GM12878 (cell line): ENCODE results near the gene PPP1R7. TPM values are rescaled to one million over a fixed set of nuclear protein-coding genes. Genes with fewer than 3 reads are reported as not detected.

ENCODE experiments used
- ATAC-seq: fragments of 200-7000 bp; cut with Tn5 transposase; 3 replicates; pipeline ENCODE4 v1.9.1; 2020; ENCODE audit warnings: mild to moderate bottlenecking, moderate library complexity
- BruUV-seq: library from RNA; stranded (reverse); fragments of 400-500 nt; replicated peaks from 2 replicates; lab custom pipeline; 2021; lab: Mats Ljungman, UMichigan
- CTCF ChIA-PET: fragments of 300-600 bp; sonication (Branson Sonifier 250); formaldehyde crosslinking; extraction: SDS; loops from one replicate; lab custom pipeline; 2021; ENCODE audit warnings: inconsistent platforms; lab: Yijun Ruan, JAX
- POLR2A ChIA-PET: fragments of 350-600 bp; formaldehyde crosslinking; extraction: SDS; loops from one replicate; lab custom pipeline; 2021; ENCODE audit warnings: inconsistent platforms; lab: Charles Lee
- RAD21 ChIA-PET: fragments of 300-600 bp; sonication (Branson Sonifier 250); formaldehyde crosslinking; loops from one replicate; lab custom pipeline; 2023; ENCODE audit warnings: antibody characterized with exemption; ENCODE audit not compliant: unreplicated experiment; lab: Charles Lee
- SMC1A ChIA-PET: fragments of 300-600 bp; sonication (Branson Sonifier 250); formaldehyde crosslinking; loops from one replicate; lab custom pipeline; 2023; ENCODE audit not compliant: unreplicated experiment, uncharacterized antibody; lab: Charles Lee
- DNase-seq: peaks from one replicate; pipeline ENCODE4 v3.0.0-alpha.2; 2011; ENCODE audit warnings: low read depth, low spot score
- FAIRE-seq: peaks from 3 replicates; lab custom pipeline; 2011; peaks lifted over from hg19 to GRCh38; lab: Jason Lieb, UNC
- H2AFZ ChIP-seq: 2 replicates; pipeline ENCODE4 v1.6.0; 2011; ENCODE audit warnings: low read depth, low read length, control low read depth; ENCODE audit not compliant: control insufficient read depth
- H3K27ac ChIP-seq: 2 replicates; pipeline ENCODE4 v1.5.1; 2011; ENCODE audit warnings: control low read depth; ENCODE audit not compliant: control insufficient read depth, insufficient read depth
- H3K27me3 ChIP-seq, 2 experiments: replicated peaks in 1 of 2; 2 replicates each; pipeline versions ENCODE4 v1.6.0 to v1.6.1; 2011; ENCODE audit warnings: low read length in 1 of 2; ENCODE audit not compliant: control insufficient read depth in 2 of 2, insufficient read depth in 2 of 2
- H3K36me3 ChIP-seq, 2 experiments: 2 replicates each; pipeline ENCODE4 v1.5.1; 2011; ENCODE audit warnings: low read length in 1 of 2; ENCODE audit not compliant: control insufficient read depth in 2 of 2, insufficient read depth in 2 of 2
- H3K4me1 ChIP-seq: 2 replicates; pipeline ENCODE4 v1.6.1; 2011; ENCODE audit warnings: mild to moderate bottlenecking, low read length, moderate library complexity, mixed read lengths; ENCODE audit not compliant: control insufficient read depth, insufficient read depth
- H3K4me2 ChIP-seq: 2 replicates; pipeline ENCODE4 v1.6.0; 2011; ENCODE audit warnings: control low read depth; ENCODE audit not compliant: control insufficient read depth, insufficient read depth
- H3K4me3 ChIP-seq: fragments of 200-600 bp; sonication (generic); 2 replicates; pipeline ENCODE4 v1.5.1; 2016
- H3K79me2 ChIP-seq: 2 replicates; pipeline ENCODE4 v1.6.0; 2011; ENCODE audit warnings: low read length; ENCODE audit not compliant: control insufficient read depth, insufficient read depth
- H3K9ac ChIP-seq: 2 replicates; pipeline ENCODE4 v1.8.0; 2011; ENCODE audit warnings: low read length, control low read depth, mixed read lengths; ENCODE audit not compliant: control insufficient read depth, insufficient read depth
- H3K9me3 ChIP-seq: replicated peaks from 3 replicates; pipeline ENCODE4 v1.5.1; 2011; ENCODE audit warnings: mild to moderate bottlenecking, low read length; ENCODE audit not compliant: control insufficient read depth, insufficient read depth
- H4K20me1 ChIP-seq: 2 replicates; pipeline ENCODE4 v1.6.0; 2011; ENCODE audit not compliant: control insufficient read depth, insufficient read depth
- KDM1A ChIP-seq: fragments of 200-600 bp; sonication (generic); IDR thresholded peaks from 2 replicates; pipeline ENCODE4 v1.6.1; 2016; ENCODE audit warnings: borderline replicate concordance
- NFYB ChIP-seq: IDR thresholded peaks from 2 replicates; pipeline ENCODE4 v1.6.1; 2011; ENCODE audit warnings: low read depth, mild to moderate bottlenecking, low read length, improper control_type of control experiment, moderate library complexity; ENCODE audit not compliant: insufficient read depth
- RAD21 ChIP-seq: IDR thresholded peaks from 2 replicates; pipeline ENCODE4 v1.6.1; 2011; ENCODE audit warnings: mild to moderate bottlenecking, low read depth, low read length, moderate library complexity; ENCODE audit not compliant: insufficient read depth
- RCOR1 ChIP-seq: conservative IDR thresholded peaks from 2 replicates; pipeline ENCODE4 v1.6.1; 2012; ENCODE audit warnings: low read depth, low read length, improper control_type of control experiment
- WGBS: methylation state at CpG from one replicate; pipeline ENCODE4 v1.1.6; 2016; ENCODE audit warnings: low lambda C conversion rate; ENCODE audit not compliant: insufficient replicate concordance, insufficient coverage; ENCODE audit errors: missing lambda C conversion rate; 5-methylcytosine and 5-hydroxymethylcytosine counted together
- in situ Hi-C: fragments of 300-500 bp; cut with MboI; formaldehyde crosslinking; loops from 9 replicates; pipeline ENCODE4 v1.14.3; 2018; ENCODE audit warnings: mixed read lengths
- intact Hi-C: fragments of 100-400 bp; cut with micrococcal nuclease; formaldehyde crosslinking; loops from one replicate; pipeline ENCODE4 v1.14.2; 2022; ENCODE audit not compliant: unreplicated experiment
- polyA plus RNA-seq, 11 experiments: library from polyadenylated mRNA; depleted of rRNA in 4 of 11; unstranded in 6 of 11; stranded (reverse) in 5 of 11; fragments of >200 nt; fragmentation: Nextera tagmentation in 4 of 11; fragmentation: Illumina TruSeq in 1 of 11; extraction: Ambion mirVana in 4 of 11; extraction: Trizol in 1 of 11; gene quantifications; 1 replicate in 1 of 11; 2 replicates in 10 of 11; pipeline versions ENCODE4 v1.2.1 to v1.2.3, GENCODE V29; 2011 to 2016; ENCODE audit warnings: inconsistent platforms in 2 of 11, missing spikeins in 2 of 11, low read depth in 1 of 11
- total RNA-seq, 4 experiments: library from RNA; depleted of rRNA in 3 of 4; stranded (reverse); fragments of >200 nt in 3 of 4; fragmentation: Illumina TruSeq in 1 of 4; extraction: Trizol in 1 of 4; gene quantifications; 2 replicates each; pipeline versions ENCODE4 v1.2.1 to v1.2.3, GENCODE V29; 2013 to 2021
- TF ChIP-seq, protein P1 (sequence below): IDR thresholded peaks from 2 replicates; pipeline ENCODE4 v1.6.1; 2011; ENCODE audit warnings: borderline replicate concordance, low read depth, mild to moderate bottlenecking, moderate library complexity, low read length; ENCODE audit not compliant: insufficient read depth, poor library complexity, severe bottlenecking

PPP1R7 gene
- total and polyA plus RNA-seq, 10 of the 15 experiments (the other 5 are each of a cell fraction or from before 2014, with no cell fraction given), result 78.5 to 174 (median 93.7) TPM

- TF ChIP-seq, protein P1, sequence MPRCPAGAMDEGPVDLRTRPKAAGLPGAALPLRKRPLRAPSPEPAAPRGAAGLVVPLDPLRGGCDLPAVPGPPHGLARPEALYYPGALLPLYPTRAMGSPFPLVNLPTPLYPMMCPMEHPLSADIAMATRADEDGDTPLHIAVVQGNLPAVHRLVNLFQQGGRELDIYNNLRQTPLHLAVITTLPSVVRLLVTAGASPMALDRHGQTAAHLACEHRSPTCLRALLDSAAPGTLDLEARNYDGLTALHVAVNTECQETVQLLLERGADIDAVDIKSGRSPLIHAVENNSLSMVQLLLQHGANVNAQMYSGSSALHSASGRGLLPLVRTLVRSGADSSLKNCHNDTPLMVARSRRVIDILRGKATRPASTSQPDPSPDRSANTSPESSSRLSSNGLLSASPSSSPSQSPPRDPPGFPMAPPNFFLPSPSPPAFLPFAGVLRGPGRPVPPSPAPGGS, result no peak
- TF ChIP-seq RAD21 (no peak), KDM1A (no peak), RCOR1 (no peak), NFYB (no peak)
- WGBS, result 98% methylated on average over 10 of the region's 10 CpGs
- BruUV-seq, result no TSS peak
- Histone ChIP-seq H3K27ac (no peak overlapping the region), H3K27me3 (no peaks in the 10 kb centered on the region; a peak in 1 of 4 replicates), H3K9me3 (no peaks in the 10 kb centered on the region), H3K4me2 (no peak overlapping the region), H3K4me3 (no peak overlapping the region), H2AFZ (no peak overlapping the region), H3K4me1 (no peaks in the 10 kb centered on the region), H3K36me3 (peaks cover 6 to 26% of the 10 kb centered on the region in 2 experiments), H3K9ac (no peak overlapping the region), H4K20me1 (no peaks in the 10 kb centered on the region), H3K79me2 (no peaks in the 10 kb centered on the region; the same call in 1 of the 2 replicates)
- ChIA-PET CTCF (no interaction called here), RAD21 (interaction anchor here (0.8 kb wide), 1 partner anchor 29 kb away, joined by 3 read pairs; no protein-coding TSS in a partner anchor), SMC1A (no interaction called here), POLR2A (no interaction called here)
- DNase-seq (no peak), ATAC-seq (no peak), FAIRE-seq (no peak)
- in situ Hi-C loops (no loop called here), intact Hi-C loops (loop anchor here (10.0 kb wide), 1 partner anchor 56 kb away; no protein-coding TSS in a partner anchor)
Measured at GRCh38 chr2:241140445-241140840, 9.8 kb upstream of the PPP1R7 start.
